HEK293T (cell line): Measurements from ENCODE around the gene DUSP22.
"Not testable (repeated sequence)": the region's sequence is repeated elsewhere in the genome, so short reads cannot be mapped to it uniquely, and the experiment has no call there.

Source experiments
- CTCF ChIA-PET: fragments of 350-600 bp; formaldehyde crosslinking; extraction: SDS; loops from one replicate; lab custom pipeline; 2021; ENCODE audit warnings: antibody characterized with exemption, inconsistent platforms; lab: Yijun Ruan, JAX
- POLR2A ChIA-PET: fragments of 350-600 bp; formaldehyde crosslinking; extraction: SDS; loops from one replicate; lab custom pipeline; 2020; ENCODE audit warnings: antibody characterized with exemption, inconsistent platforms; lab: Yijun Ruan, JAX
- DNase-seq: peaks from one replicate; pipeline ENCODE4 v3.0.0; 2012; ENCODE audit warnings: mixed read lengths; ENCODE audit errors: extremely low spot score
- ARNT ChIP-seq: fragments of 450-650 bp; IDR thresholded peaks from 2 replicates; pipeline ENCODE4 v1.6.1; 2017; ENCODE audit warnings: mild to moderate bottlenecking
- BHLHE40 ChIP-seq: fragments of 450-650 bp; IDR thresholded peaks from 2 replicates; pipeline ENCODE4 v1.6.1; 2016; ENCODE audit warnings: mild to moderate bottlenecking, moderate library complexity, borderline replicate concordance
- CTBP1 ChIP-seq: fragments of 450-650 bp; IDR thresholded peaks from 2 replicates; pipeline ENCODE4 v1.6.1; 2016; ENCODE audit warnings: borderline replicate concordance
- ELF4 ChIP-seq: fragments of 450-650 bp; IDR thresholded peaks from 2 replicates; pipeline ENCODE4 v1.6.1; 2017; ENCODE audit warnings: antibody characterized with exemption
- FOXA1 ChIP-seq: fragments of 450-650 bp; IDR thresholded peaks from 2 replicates; pipeline ENCODE4 v1.6.1; 2016; ENCODE audit warnings: mild to moderate bottlenecking
- FOXK2 ChIP-seq: fragments of 450-650 bp; IDR thresholded peaks from 2 replicates; pipeline ENCODE4 v1.6.1; 2016; ENCODE audit warnings: mild to moderate bottlenecking
- FOXM1 ChIP-seq: fragments of 450-650 bp; IDR thresholded peaks from 2 replicates; pipeline ENCODE4 v1.6.1; 2017; ENCODE audit warnings: mild to moderate bottlenecking, borderline replicate concordance
- HDGF ChIP-seq: fragments of 450-650 bp; IDR thresholded peaks from 2 replicates; pipeline ENCODE4 v1.6.1; 2017; ENCODE audit warnings: antibody characterized with exemption, borderline replicate concordance
- L3MBTL2 ChIP-seq: fragments of 450-650 bp; conservative IDR thresholded peaks from 2 replicates; pipeline ENCODE4 v1.6.1; 2016; ENCODE audit warnings: mild to moderate bottlenecking
- LEF1 ChIP-seq: fragments of 450-650 bp; IDR thresholded peaks from 2 replicates; pipeline ENCODE4 v1.6.1; 2017; ENCODE audit warnings: mild to moderate bottlenecking, borderline replicate concordance
- NFRKB ChIP-seq: fragments of 450-650 bp; IDR thresholded peaks from 2 replicates; pipeline ENCODE4 v1.6.1; 2016; ENCODE audit warnings: mild to moderate bottlenecking, moderate library complexity
- SP1 ChIP-seq: fragments of 450-650 bp; IDR thresholded peaks from 2 replicates; pipeline ENCODE4 v1.6.1; 2017
- SUZ12 ChIP-seq: fragments of 450-650 bp; IDR thresholded peaks from 2 replicates; pipeline ENCODE4 v1.6.1; 2016; ENCODE audit warnings: mild to moderate bottlenecking
- TARDBP ChIP-seq: fragments of 450-650 bp; IDR thresholded peaks from 2 replicates; pipeline ENCODE4 v1.6.1; 2016
- ZNF384 ChIP-seq: fragments of 450-650 bp; IDR thresholded peaks from 2 replicates; pipeline ENCODE4 v1.6.1; 2016
- TF ChIP-seq, protein P1 (sequence below): fragments of 450-650 bp; IDR thresholded peaks from 2 replicates; pipeline ENCODE4 v1.6.1; 2016

DUSP22 gene

DNA sequence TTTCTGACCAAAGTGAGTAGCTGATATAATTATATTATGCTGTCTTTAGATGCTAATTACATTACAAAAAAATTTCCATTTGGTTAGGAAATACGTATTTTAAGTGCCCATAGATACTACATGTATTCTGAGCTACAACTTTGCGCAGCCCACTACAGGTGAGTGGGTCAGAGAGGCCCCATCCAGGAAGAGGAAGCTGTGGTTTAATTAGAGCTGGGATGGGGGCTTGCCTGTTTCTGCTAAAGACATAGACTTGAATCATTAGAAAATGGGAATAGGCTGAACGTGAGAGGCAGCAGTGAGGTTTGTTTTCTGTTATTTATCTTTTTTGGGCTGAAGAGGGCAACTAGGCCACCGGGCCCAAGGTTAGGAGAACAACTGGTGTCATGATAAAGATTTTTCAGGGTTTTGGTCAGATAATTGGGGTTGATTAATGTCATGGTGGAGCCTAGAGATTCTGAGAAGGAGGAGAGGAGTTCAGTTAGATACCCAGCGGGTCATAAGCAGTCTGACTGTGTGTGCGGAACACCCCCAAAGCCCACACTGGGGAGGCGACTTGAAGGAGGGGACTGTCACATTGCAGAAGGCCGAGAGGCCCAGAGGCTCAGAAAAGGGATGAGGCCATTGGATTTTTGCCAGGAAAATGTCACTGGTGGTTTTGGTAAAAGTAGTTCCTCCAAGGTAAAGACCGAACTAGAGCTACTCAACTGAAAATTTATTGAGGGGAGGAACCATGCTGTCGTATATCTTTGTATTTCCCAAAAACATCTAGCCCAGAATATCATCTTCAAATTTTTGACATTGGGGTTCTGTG lies 84.7 kb downstream of the DUSP22 start:
- CTCF ChIA-PET = no interaction called here
- no peak for TF ChIP-seq NFRKB
- TF ChIP-seq FOXA1 = no peak
- TF ChIP-seq LEF1 = no peak
- no peak for TF ChIP-seq ELF4
- TF ChIP-seq, protein P1, sequence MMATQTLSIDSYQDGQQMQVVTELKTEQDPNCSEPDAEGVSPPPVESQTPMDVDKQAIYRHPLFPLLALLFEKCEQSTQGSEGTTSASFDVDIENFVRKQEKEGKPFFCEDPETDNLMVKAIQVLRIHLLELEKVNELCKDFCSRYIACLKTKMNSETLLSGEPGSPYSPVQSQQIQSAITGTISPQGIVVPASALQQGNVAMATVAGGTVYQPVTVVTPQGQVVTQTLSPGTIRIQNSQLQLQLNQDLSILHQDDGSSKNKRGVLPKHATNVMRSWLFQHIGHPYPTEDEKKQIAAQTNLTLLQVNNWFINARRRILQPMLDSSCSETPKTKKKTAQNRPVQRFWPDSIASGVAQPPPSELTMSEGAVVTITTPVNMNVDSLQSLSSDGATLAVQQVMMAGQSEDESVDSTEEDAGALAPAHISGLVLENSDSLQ = no peak
- TF ChIP-seq ARNT = no peak
- TF ChIP-seq ZNF384 = no peak
- no peak for TF ChIP-seq FOXM1
- TF ChIP-seq TARDBP = no peak
- TF ChIP-seq L3MBTL2 = no peak
- TF ChIP-seq HDGF = no peak
- no peak for TF ChIP-seq SUZ12
- TF ChIP-seq BHLHE40 = no peak
- TF ChIP-seq CTBP1 = no peak
- TF ChIP-seq FOXK2 = no peak
- TF ChIP-seq SP1 = no peak
- DNase-seq = no peak
- POLR2A ChIA-PET = no interaction called here

DNA sequence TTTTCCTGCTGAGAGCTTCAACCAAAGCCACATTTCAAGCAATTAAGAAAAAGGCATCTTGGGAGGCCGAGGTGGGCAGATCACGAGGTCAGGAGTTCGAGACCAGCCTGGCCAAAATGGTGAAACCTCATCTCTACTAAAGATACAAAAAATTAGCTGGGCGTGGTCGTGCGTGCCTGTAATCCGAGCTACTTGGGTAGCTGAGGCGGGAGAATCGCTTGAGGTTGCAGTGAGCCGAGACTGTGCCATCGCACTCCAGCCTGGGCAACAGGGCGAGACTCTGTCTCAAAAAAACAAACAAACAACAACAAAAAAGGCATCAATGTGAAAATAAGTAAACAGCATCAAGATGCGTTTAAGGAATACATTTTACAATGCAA lies 85.3 kb downstream of the DUSP22 start:
- POLR2A ChIA-PET, CTCF ChIA-PET, DNase-seq: not testable (repeated sequence)

DNA sequence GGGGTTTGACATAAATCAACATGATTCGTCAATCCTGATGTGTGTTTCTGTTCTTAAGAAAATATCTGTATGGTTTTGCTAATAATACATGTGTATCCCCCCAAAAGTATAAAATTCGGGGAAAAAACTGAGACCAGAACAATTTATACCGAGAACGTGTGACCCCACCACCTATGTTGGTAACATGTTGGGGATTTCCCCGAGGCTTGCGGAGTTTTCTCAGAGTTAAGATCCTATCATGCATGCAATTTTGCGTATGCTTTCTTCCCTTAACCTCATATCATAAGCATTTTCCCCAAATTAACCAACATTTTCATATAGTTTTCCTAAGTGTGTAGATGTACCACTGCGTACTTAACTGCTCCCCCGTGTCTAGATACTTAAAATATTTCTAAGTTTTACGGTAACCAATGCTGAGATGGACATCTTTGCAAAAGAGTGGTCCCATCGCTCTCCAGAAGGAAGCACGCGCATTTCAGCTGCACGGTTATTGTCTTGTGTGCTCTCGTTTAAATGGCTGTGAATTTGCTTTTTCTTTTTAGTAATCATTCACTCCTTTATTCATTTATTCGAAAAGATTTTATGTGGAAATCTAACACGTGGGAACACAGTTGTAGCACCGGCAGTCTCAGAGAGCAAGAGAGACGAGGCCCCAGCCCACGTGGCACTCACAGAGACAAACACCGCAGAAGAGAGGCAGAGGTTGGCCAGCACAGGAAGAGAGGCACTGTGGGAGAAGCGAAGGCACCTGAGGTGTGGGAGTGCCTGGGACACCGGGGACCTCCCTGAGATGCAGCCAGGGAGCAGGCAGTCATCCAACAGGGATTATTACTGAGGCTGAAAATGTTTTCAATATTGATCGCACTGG lies 86.0 kb downstream of the DUSP22 start:
- no peak for DNase-seq
- no peak for TF ChIP-seq FOXM1
- TF ChIP-seq NFRKB = no peak
- TF ChIP-seq SP1 = no peak
- TF ChIP-seq FOXA1 = no peak
- ChIA-PET CTCF (no interaction called here), POLR2A (no interaction called here)

DNA sequence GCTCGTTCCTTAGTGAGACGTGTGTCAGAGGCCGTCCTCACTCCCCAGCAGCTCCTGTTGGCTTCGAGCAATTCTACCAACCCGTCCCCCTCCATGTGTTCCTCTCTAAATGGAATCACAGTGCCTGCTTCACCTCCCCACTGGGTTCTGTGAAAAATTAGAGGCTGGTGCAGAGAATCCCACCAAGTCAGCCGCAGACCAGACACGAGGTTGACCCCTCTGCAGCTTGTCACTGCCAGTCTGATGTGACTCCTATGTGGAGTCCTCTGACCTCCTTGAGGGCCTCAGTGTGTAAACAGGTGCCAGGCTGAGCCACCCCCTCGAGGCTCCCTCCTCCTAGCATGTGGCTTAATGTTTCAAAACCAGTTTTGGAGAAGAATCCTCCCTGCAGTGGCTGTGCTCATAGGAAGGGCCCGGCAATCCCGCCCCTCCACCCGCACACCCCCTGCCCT lies 86.7 kb downstream of the DUSP22 start:
- DNase-seq = no peak
- TF ChIP-seq BHLHE40 = no peak
- no peak for TF ChIP-seq FOXM1
- no peak for TF ChIP-seq NFRKB
- TF ChIP-seq HDGF = no peak
- no peak for TF ChIP-seq CTBP1
- TF ChIP-seq SP1 = no peak
- no peak for TF ChIP-seq FOXK2
- no peak for TF ChIP-seq LEF1
- no peak for TF ChIP-seq SUZ12
- no peak for TF ChIP-seq ELF4
- TF ChIP-seq, protein P1 = no peak
- TF ChIP-seq ZNF384 = no peak
- TF ChIP-seq FOXA1 = no peak
- no peak for TF ChIP-seq TARDBP
- TF ChIP-seq L3MBTL2 = no peak
- ChIA-PET CTCF (no interaction called here), POLR2A (no interaction called here)

DNA sequence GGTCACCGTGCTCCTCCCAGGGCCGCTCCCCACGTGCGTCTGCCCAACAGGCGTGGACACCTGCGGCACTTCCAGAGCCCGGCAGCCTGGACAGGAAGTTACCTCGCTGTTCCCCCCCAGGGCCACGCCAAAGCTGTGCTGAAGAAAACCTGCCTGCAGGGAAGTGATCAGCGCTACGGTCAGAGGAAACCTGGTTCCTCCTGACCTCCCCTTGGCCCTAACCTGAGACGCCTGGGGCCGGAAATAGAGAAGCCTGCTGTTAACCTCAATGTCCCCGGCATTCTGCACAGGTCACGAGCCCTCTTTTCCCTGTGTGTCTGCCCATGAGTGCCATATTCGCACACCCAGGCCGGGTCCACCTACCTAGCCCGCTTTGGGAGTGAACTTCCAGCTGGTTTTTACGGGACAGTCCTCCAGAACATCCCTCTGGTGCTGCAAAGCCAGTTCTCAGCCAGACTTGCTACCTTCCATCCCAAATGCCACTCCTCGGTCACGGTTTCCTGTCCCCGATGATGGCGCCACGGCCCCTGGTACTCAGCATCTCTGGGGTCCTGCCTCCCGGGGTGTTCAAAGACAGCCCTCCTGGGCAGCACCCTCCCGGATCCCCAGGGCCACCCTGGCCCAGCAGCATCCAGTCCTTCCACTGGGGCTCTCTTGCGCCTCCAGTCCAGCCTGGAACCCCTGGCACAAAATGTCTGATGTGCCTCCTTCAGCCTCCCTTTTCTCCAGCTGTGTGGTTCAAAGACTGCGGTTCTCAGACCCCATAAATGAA lies 87.3 kb downstream of the DUSP22 start:
- no peak for TF ChIP-seq SP1
- TF ChIP-seq HDGF = no peak
- TF ChIP-seq FOXM1 = no peak
- no peak for TF ChIP-seq ELF4
- no peak for TF ChIP-seq CTBP1
- TF ChIP-seq ZNF384 = no peak
- TF ChIP-seq BHLHE40 = no peak
- TF ChIP-seq, protein P1 = no peak
- no peak for TF ChIP-seq ARNT
- no peak for TF ChIP-seq L3MBTL2
- TF ChIP-seq FOXA1 = no peak
- TF ChIP-seq SUZ12 = no peak
- no peak for DNase-seq
- ChIA-PET POLR2A (no interaction called here), CTCF (no interaction called here)
